ENCODE results near the gene FUS. TPM values are rescaled to one million over a fixed set of nuclear protein-coding genes. Genes with fewer than 3 reads are reported as not detected.

Gene FUS
- total RNA-seq, 1 experiment from 2014 or later = 522 TPM

DNA sequence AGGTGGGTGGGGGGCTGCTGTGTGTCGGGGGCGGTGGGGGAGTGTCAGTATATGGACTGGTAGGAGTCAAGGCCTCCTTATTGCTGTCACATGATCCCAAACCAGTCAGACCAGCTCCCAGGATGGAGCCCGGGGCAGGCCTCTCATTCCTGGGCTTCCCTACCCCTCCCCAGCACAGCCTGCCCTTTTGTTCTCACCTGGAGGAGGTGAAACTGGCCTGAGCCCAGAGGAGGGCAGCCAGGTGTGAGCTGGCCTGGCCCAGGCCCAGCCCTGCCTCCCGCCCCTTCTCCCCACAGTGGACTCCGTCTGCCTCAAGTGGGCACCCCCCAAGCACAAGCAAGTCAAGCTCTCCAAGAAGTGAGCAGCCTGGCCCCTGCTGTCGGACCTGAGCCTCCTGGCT lies 49.0 kb upstream of the FUS start:
- peak overlapping the region; percentile 53 for H3K4me2 ChIP-seq (ENCODE audit: low read length)
- intact Hi-C loops (cut with micrococcal nuclease) = no loop called here
- no peaks in the 10 kb centered on the region for H3K9me2 ChIP-seq (ENCODE audit: insufficient read depth)
- H3K4me3 ChIP-seq (replicated peaks in 1 of 2; ENCODE audit: low read depth in 1 of 2, low read length in 2 of 2) = no peak overlapping the region
- ChIA-PET POLR2A (interaction anchor here (1.5 to 2.4 kb wide), 2 partner anchors 11 to 13 kb away, joined by 3 to 7 read pairs; partner anchors contain the start of gene KAT8), RAD21 (ENCODE audit: low non-redundant PET in 1 of 2, low total read pairs in 2 of 2, uncharacterized antibody in 2 of 2, unreplicated experiment in 2 of 2) (no interaction called here), CTCF (interaction anchor here (1.6 to 1.7 kb wide), 2 partner anchors 11 to 13 kb away, joined by 4 to 8 read pairs; partner anchors contain the start of gene KAT8)
- peak overlapping the region; percentile 22; the same call in 1 of the 2 replicates for H3K9ac ChIP-seq (ENCODE audit: low read length)
- peak overlapping the region; percentile 58 for H3K27ac ChIP-seq (ENCODE audit: low read depth, low read length)
- TF ChIP-seq, protein P1, sequence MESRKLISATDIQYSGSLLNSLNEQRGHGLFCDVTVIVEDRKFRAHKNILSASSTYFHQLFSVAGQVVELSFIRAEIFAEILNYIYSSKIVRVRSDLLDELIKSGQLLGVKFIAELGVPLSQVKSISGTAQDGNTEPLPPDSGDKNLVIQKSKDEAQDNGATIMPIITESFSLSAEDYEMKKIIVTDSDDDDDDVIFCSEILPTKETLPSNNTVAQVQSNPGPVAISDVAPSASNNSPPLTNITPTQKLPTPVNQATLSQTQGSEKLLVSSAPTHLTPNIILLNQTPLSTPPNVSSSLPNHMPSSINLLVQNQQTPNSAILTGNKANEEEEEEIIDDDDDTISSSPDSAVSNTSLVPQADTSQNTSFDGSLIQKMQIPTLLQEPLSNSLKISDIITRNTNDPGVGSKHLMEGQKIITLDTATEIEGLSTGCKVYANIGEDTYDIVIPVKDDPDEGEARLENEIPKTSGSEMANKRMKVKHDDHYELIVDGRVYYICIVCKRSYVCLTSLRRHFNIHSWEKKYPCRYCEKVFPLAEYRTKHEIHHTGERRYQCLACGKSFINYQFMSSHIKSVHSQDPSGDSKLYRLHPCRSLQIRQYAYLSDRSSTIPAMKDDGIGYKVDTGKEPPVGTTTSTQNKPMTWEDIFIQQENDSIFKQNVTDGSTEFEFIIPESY (IDR thresholded peaks at IDR 0.05; ENCODE audit: extremely low read depth, insufficient replicate concordance, low read length) = no peak
- peak; percentile 66 for TF ChIP-seq POLR2AphosphoS5 (IDR thresholded peaks at IDR 0.05; ENCODE audit: low read depth, low read length)
- H3K79me2 ChIP-seq (ENCODE audit: insufficient read depth, low read length) = peaks cover 7% of the 10 kb centered on the region; the same call in 1 of the 2 replicates
- DNase-seq (ENCODE audit: low read depth, low spot score) (no peak), ATAC-seq (peak; percentile 34)
- no TSS peak for BruUV-seq (replicated peaks)
- no peaks in the 10 kb centered on the region for H3K27me3 ChIP-seq (ENCODE audit: insufficient read depth, low read length)
- peaks cover 8 to 14% of the 10 kb centered on the region in 2 experiments; a peak in 3 of 4 replicates for H3K36me3 ChIP-seq (ENCODE audit: control insufficient read depth in 1 of 2, insufficient read depth in 2 of 2, low read length in 2 of 2)
- peaks cover 26 to 40% of the 10 kb centered on the region in 2 experiments for H3K4me1 ChIP-seq (ENCODE audit: control insufficient read depth in 1 of 2, insufficient read depth in 2 of 2, low read length in 2 of 2)
- H3K9me3 ChIP-seq (ENCODE audit: control insufficient read depth in 1 of 2, insufficient read depth in 1 of 2, low read depth in 1 of 2, low read length in 2 of 2) = no peaks in the 10 kb centered on the region
- H4K20me1 ChIP-seq (ENCODE audit: insufficient read depth) = no peaks in the 10 kb centered on the region
- no peak overlapping the region for H2AFZ ChIP-seq (ENCODE audit: low read depth, low read length, poor library complexity, severe bottlenecking)

DNA sequence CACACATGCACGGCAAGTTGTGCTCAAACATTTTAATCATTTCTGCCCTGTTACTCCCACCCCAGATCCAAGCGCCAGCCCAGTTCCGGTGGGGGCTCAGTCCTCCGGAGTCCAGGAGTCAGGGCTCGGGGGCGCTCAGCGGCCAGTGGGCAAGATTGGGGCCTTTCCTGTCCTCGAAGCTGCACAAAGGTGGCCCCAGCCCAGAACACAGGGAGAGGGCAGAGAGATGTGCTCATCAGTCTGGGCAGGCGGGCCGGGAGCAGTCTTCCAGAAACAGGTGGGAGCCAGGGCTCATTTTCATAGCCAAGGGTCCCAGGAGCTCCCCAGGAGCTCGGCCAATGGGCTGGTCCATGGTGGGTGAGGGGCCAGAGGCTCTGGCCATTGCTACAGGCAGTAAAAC lies 48.5 kb upstream of the FUS start:
- Histone ChIP-seq H4K20me1 (ENCODE audit: insufficient read depth) (no peaks in the 10 kb centered on the region), H3K4me1 (ENCODE audit: control insufficient read depth in 1 of 2, insufficient read depth in 2 of 2, low read length in 2 of 2) (peaks cover 29 to 45% of the 10 kb centered on the region in 2 experiments), H3K9me3 (ENCODE audit: control insufficient read depth in 1 of 2, insufficient read depth in 1 of 2, low read depth in 1 of 2, low read length in 2 of 2) (no peaks in the 10 kb centered on the region), H2AFZ (ENCODE audit: low read depth, low read length, poor library complexity, severe bottlenecking) (no peak overlapping the region), H3K9ac (ENCODE audit: low read length) (peak overlapping the region; percentile 22; the same call in 1 of the 2 replicates), H3K4me3 (replicated peaks in 1 of 2; ENCODE audit: low read depth in 1 of 2, low read length in 2 of 2) (no peak overlapping the region), H3K9me2 (ENCODE audit: insufficient read depth) (no peaks in the 10 kb centered on the region), H3K79me2 (ENCODE audit: insufficient read depth, low read length) (peaks cover 7% of the 10 kb centered on the region; the same call in 1 of the 2 replicates), H3K27ac (ENCODE audit: low read depth, low read length) (peak overlapping the region; percentile 41), H3K36me3 (ENCODE audit: control insufficient read depth in 1 of 2, insufficient read depth in 2 of 2, low read length in 2 of 2) (peaks cover 8 to 14% of the 10 kb centered on the region in 2 experiments; a peak in 3 of 4 replicates), H3K27me3 (ENCODE audit: insufficient read depth, low read length) (no peaks in the 10 kb centered on the region), H3K4me2 (ENCODE audit: low read length) (peak overlapping the region; percentile 53; the same call in 1 of the 2 replicates)
- CTCF ChIA-PET = interaction anchor here (1.6 to 1.7 kb wide), 2 partner anchors 11 to 14 kb away, joined by 4 to 8 read pairs; partner anchors contain the start of gene KAT8
- RAD21 ChIA-PET (ENCODE audit: low non-redundant PET in 1 of 2, low total read pairs in 2 of 2, uncharacterized antibody in 2 of 2, unreplicated experiment in 2 of 2) = no interaction called here
- POLR2A ChIA-PET = interaction anchor here (1.5 to 2.4 kb wide), 2 partner anchors 10 to 14 kb away, joined by 3 to 7 read pairs; partner anchors contain the start of gene KAT8
- no TSS peak for BruUV-seq (replicated peaks)
- no peak for TF ChIP-seq POLR2A (IDR thresholded peaks at IDR 0.05; ENCODE audit: borderline replicate concordance, extremely low read depth, insufficient read depth, insufficient read length)
- no peak for TF ChIP-seq ELF1 (IDR thresholded peaks at IDR 0.05; ENCODE audit: borderline replicate concordance, low read depth)
- no peak for TF ChIP-seq CEBPB (IDR thresholded peaks at IDR 0.05; ENCODE audit: low read depth)
- TF ChIP-seq ZFX (IDR thresholded peaks at IDR 0.05) = no peak
- TF ChIP-seq SP1 (IDR thresholded peaks at IDR 0.05; ENCODE audit: low read depth) = no peak
- no peak for TF ChIP-seq SRF (IDR thresholded peaks at IDR 0.05; ENCODE audit: low read depth)
- no peak for TF ChIP-seq POLR2AphosphoS5 (IDR thresholded peaks at IDR 0.05; ENCODE audit: low read depth, low read length)
- TF ChIP-seq, protein P2, sequence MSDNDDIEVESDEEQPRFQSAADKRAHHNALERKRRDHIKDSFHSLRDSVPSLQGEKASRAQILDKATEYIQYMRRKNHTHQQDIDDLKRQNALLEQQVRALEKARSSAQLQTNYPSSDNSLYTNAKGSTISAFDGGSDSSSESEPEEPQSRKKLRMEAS (IDR thresholded peaks at IDR 0.05) = no peak
- no peak for TF ChIP-seq CBX3 (IDR thresholded peaks at IDR 0.05; ENCODE audit: low read depth)
- TF ChIP-seq, protein P1 (IDR thresholded peaks at IDR 0.05; ENCODE audit: extremely low read depth, insufficient replicate concordance, low read length) = no peak
- no peak for TF ChIP-seq EZH2phosphoT487 (IDR thresholded peaks at IDR 0.05; ENCODE audit: borderline replicate concordance)
- TF ChIP-seq TCF7L2 (IDR thresholded peaks at IDR 0.05; ENCODE audit: borderline replicate concordance, extremely low read depth, insufficient read depth, insufficient read length) = no peak
- TF ChIP-seq FOSL1 (IDR thresholded peaks at IDR 0.05; ENCODE audit: low read depth) = no peak
- TF ChIP-seq JUND (IDR thresholded peaks at IDR 0.05) = no peak
- TF ChIP-seq EGR1 (IDR thresholded peaks at IDR 0.05; ENCODE audit: low read depth) = no peak
- DNase-seq (ENCODE audit: low read depth, low spot score) = no peak
- intact Hi-C loops (cut with micrococcal nuclease) = no loop called here
- ATAC-seq = no peak
